Right forelimb (tissue), 1 donor: ENCODE measurements around the gene AKIRIN1.
"Not testable (repeated sequence)": the region's sequence is repeated elsewhere in the genome, so short reads cannot be mapped to it uniquely, and the experiment has no call there.

Source experiments
- DNase-seq: peaks from one replicate; pipeline ENCODE4 v3.0.0-alpha.2; 2018

The AKIRIN1 gene

GRCh38 chr1:38990738-38991637 is at the start of gene AKIRIN1:
AKIRIN1 (plus strand) TSS chr1:38991276; CDS start chr1:38991381, 105 bp downstream.
- DNase-seq = peak; percentile 100

- DNase-seq = peak; percentile 76
Measured at GRCh38 chr1:38941527-38942019, 49.5 kb upstream of the AKIRIN1 start, which contains the start of gene RHBDL2. RHBDL2 (minus strand) TSS chr1:38941830; CDS start chr1:38919212, 22,618 bp downstream.

- DNase-seq = no peak
Measured at GRCh38 chr1:38942664-38943428, 48.2 kb upstream of the AKIRIN1 start.

- no peak for DNase-seq
Measured at GRCh38 chr1:38944547-38944946, 46.5 kb upstream of the AKIRIN1 start.

- no peak for DNase-seq
Measured at GRCh38 chr1:38950553-38950952, 40.5 kb upstream of the AKIRIN1 start.

- no peak for DNase-seq
Measured at GRCh38 chr1:38953433-38953860, 37.6 kb upstream of the AKIRIN1 start.

- no peak for DNase-seq
Measured at GRCh38 chr1:38958967-38959366, 32.1 kb upstream of the AKIRIN1 start.

GRCh38 chr1:38962113-38962512 is 29.0 kb upstream of the AKIRIN1 start:
- DNase-seq = no peak

- DNase-seq = no peak
Measured at GRCh38 chr1:38962560-38962959, 28.5 kb upstream of the AKIRIN1 start.

- DNase-seq = no peak
Measured at GRCh38 chr1:38964140-38964548, 26.9 kb upstream of the AKIRIN1 start.

- not testable (repeated sequence) for DNase-seq
Measured at GRCh38 chr1:38973145-38973544, 17.9 kb upstream of the AKIRIN1 start.

- no peak for DNase-seq
Measured at GRCh38 chr1:38973659-38974437, 17.2 kb upstream of the AKIRIN1 start.

- DNase-seq = not testable (repeated sequence)
Measured at GRCh38 chr1:38977399-38978244, 13.5 kb upstream of the AKIRIN1 start.

GRCh38 chr1:38978245-38978542 is 12.9 kb upstream of the AKIRIN1 start:
- DNase-seq = not testable (repeated sequence)

- DNase-seq = not testable (repeated sequence)
Measured at GRCh38 chr1:38979380-38979779, 11.7 kb upstream of the AKIRIN1 start.

GRCh38 chr1:38989979-38990378 is 1.1 kb upstream of the AKIRIN1 start:
- DNase-seq = no peak

GRCh38 chr1:38990386-38990737 is 714 bp upstream of the AKIRIN1 start:
- no peak for DNase-seq

GRCh38 chr1:38991638-38992411 is 749 bp downstream of the AKIRIN1 start:
- DNase-seq = peak; percentile 74

GRCh38 chr1:38992412-38993111 is 1.5 kb downstream of the AKIRIN1 start:
- DNase-seq = no peak

GRCh38 chr1:38994196-38994595 is 3.1 kb downstream of the AKIRIN1 start:
- DNase-seq = no peak
